Retinal pigment epithelial cell (primary cell): ENCODE results near the gene EXOSC10.

ENCODE experiments used
- DNase-seq: peaks from one replicate; pipeline ENCODE4 v3.0.0-alpha.2; 2010; ENCODE audit warnings: low read depth
- H3K4me3 ChIP-seq: 2 replicates; pipeline ENCODE4 v1.5.1; 2011; ENCODE audit warnings: mild to moderate bottlenecking, low read length, control low read depth, moderate library complexity
- TF ChIP-seq, protein P1 (sequence below): conservative IDR thresholded peaks from 2 replicates; pipeline ENCODE4 v1.5.1; 2011; ENCODE audit warnings: low read depth, low read length, control low read depth, inconsistent platforms

Gene EXOSC10

DNA sequence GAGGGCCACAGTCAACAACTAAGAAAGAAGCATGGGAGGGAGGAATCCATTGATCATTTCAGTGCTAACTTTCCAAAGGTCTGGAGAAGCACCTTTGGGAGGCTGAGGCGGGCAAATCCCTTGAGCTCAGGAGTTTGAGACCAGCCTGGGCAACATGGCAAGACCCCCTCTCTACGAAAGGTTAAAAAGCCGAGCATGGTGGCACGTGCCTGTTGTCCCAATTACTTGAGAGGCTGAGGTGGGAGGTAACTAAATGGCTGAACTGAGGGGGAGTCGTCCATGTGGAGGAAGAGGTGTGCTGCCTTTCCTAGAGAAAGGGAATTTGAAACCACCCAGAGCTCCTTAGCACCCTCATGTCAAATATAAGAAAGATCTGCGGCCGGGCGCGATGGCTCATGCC lies 68.8 kb downstream of the EXOSC10 start:
- TF ChIP-seq, protein P1, sequence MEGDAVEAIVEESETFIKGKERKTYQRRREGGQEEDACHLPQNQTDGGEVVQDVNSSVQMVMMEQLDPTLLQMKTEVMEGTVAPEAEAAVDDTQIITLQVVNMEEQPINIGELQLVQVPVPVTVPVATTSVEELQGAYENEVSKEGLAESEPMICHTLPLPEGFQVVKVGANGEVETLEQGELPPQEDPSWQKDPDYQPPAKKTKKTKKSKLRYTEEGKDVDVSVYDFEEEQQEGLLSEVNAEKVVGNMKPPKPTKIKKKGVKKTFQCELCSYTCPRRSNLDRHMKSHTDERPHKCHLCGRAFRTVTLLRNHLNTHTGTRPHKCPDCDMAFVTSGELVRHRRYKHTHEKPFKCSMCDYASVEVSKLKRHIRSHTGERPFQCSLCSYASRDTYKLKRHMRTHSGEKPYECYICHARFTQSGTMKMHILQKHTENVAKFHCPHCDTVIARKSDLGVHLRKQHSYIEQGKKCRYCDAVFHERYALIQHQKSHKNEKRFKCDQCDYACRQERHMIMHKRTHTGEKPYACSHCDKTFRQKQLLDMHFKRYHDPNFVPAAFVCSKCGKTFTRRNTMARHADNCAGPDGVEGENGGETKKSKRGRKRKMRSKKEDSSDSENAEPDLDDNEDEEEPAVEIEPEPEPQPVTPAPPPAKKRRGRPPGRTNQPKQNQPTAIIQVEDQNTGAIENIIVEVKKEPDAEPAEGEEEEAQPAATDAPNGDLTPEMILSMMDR = no peak
- H3K4me3 ChIP-seq = no peak overlapping the region
- DNase-seq = no peak

DNA sequence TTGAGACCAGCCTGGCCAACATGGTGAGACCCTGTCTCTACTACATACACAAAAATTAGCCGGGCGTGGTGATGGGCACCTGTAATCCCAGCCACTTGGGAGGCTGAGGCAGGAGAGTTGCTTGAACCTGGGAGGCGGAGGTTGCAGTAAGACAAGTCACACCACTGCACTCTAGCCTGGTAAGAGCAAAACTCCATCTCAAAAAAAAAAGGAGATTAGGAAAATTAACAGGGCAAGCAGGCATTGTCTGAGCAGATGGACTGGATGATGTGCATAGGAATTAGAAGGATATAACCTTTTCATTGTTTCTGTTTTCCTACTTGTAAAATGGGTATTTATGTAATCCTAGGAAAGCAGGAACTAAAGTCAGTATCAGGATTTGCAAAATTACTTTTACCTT lies 71.7 kb downstream of the EXOSC10 start:
- H3K4me3 ChIP-seq = no peak overlapping the region
- TF ChIP-seq, protein P1 = no peak

DNA sequence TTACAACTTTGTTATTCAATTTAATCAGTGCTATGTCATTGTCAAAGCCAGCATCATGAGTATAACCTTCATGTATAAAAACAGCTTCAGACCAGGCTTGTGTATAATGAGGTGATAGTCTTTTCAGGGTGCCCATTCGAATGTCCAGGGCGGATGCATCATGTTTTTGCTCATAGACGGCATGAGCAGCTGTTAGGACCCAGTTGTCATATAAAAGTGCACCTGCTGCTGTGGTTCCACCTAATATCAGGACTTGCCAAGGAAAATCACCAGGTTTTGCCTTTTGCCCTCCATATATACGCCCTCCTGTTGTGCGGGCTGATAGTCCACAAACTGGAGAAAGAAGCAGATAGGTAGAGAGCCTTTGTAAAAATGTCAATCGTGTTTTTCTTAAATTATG lies 72.4 kb downstream of the EXOSC10 start:
- no peak overlapping the region for H3K4me3 ChIP-seq
- TF ChIP-seq, protein P1 = no peak
- DNase-seq = no peak

More for the DNA sequence above, 71.7 kb downstream of the EXOSC10 start:
- DNase-seq = no peak

DNA sequence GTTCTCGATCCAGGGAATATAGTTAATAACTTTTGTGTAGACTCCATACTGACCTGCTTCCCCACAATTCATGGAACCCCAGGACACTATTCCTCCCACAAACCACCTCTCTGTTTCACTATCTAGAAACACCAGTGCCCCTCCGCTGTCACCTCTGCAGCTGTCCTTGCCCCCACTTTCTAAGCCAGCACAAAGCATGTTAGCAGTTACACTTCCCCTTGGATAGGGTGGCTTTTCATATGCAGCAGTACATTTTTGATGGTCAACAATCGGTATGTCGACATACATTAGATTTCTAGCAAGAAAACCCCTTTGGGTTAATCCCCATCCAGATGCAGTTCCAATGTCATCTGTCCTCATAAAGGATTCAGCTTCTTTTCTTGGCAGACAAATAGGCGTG lies 72.8 kb downstream of the EXOSC10 start:
- no peak overlapping the region for H3K4me3 ChIP-seq
- DNase-seq = no peak
- TF ChIP-seq, protein P1 = no peak

DNA sequence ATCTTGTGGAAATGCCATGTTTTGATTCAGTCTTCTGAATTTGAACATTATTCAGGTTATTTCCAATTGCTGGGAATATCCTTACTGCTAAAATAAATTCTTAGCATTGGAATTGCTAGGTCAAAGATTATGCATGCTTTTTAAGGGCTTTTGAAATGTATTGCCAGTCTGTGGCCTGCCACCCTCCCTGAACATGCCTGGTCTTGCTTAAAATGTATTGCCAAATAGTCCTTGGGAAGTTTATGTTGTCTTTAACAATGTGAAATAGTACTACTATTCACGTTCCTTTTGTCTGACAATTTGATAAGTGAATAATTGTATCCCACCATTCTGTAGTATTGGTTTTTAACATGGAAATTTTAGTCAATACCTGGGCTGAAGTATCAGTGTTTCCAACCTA lies 73.6 kb downstream of the EXOSC10 start:
- H3K4me3 ChIP-seq = no peak overlapping the region
- DNase-seq = no peak
- TF ChIP-seq, protein P1 = no peak

DNA sequence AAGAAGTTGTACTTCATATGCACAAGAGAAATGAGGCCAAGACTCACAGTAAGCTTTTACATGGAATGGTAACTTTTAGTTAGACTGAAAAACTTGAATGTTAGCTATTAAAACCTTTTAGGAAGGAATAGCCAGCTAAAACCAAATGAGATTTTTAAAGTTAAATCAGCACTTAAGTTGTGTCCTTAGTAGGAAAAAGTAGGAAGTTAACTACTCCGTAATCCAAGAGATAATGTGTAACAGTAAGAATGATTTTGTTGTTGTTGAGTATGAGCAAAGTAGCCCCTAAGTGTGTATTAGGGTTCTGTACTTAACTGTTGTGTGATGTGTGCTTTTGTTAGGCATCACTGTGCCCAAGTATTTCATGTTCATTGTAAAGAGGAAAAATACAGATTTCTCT lies 74.1 kb downstream of the EXOSC10 start:
- TF ChIP-seq, protein P1 = no peak
- DNase-seq = no peak
- H3K4me3 ChIP-seq = no peak overlapping the region

DNA sequence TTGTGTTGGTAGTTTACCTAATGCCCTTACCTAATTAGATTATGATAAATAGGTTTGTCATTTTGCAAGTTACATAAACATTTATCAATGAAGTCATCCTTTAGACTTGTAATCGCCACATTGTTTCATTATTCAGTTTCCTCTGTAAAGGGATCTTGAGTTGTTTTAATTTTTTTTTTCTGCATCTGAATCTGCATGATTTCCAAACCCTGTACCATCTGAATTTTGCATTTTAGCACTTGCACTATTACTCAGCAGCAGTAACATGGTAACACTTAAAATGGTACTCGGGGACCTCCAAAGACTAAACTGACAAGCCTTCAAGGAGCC lies 74.8 kb downstream of the EXOSC10 start:
- no peak overlapping the region for H3K4me3 ChIP-seq
- TF ChIP-seq, protein P1 = no peak
- no peak for DNase-seq
